Neural cell (in vitro differentiated cells): ENCODE data around the gene EPB41. TPM values are rescaled to one million over a fixed set of nuclear protein-coding genes. Genes with fewer than 3 reads are reported as not detected.

ENCODE experiments used
- H2AFZ ChIP-seq: fragments of 200-600, 300-800 bp; sonication (generic), shearing (Covaris generic); 2 replicates; pipeline ENCODE4 v1.6.0; 2014; ENCODE audit warnings: low read depth, mild to moderate bottlenecking, antibody characterized with exemption, low read length, moderate library complexity
- H3F3A ChIP-seq: fragments of 200-600 bp; shearing (Covaris generic); 2 replicates; pipeline ENCODE4 v1.6.1; 2016; ENCODE audit warnings: mild to moderate bottlenecking, moderate library complexity, mixed read lengths, antibody characterized with exemption, low read length; ENCODE audit not compliant: insufficient read depth, poor library complexity, severe bottlenecking
- H3K27ac ChIP-seq: fragments of 200-600, 300-800 bp; sonication (generic), shearing (Covaris generic); 2 replicates; pipeline ENCODE4 v1.5.1; 2014; ENCODE audit warnings: mild to moderate bottlenecking, low read length, moderate library complexity
- H3K27me3 ChIP-seq: fragments of 300-800, 200-600 bp; sonication (generic), shearing (Covaris generic); 2 replicates; pipeline ENCODE4 v1.6.0; 2014; ENCODE audit warnings: mild to moderate bottlenecking, low read depth, low read length, moderate library complexity; ENCODE audit not compliant: insufficient read depth
- H3K36me3 ChIP-seq: fragments of 300-800, 200-600 bp; sonication (generic), shearing (Covaris generic); 2 replicates; pipeline ENCODE4 v1.5.1; 2014; ENCODE audit warnings: mild to moderate bottlenecking, antibody characterized with exemption, low read length, moderate library complexity; ENCODE audit not compliant: insufficient read depth
- H3K4me2 ChIP-seq: fragments of 300-800, 200-600 bp; sonication (generic), shearing (Covaris generic); 2 replicates; pipeline ENCODE4 v1.6.0; 2014; ENCODE audit warnings: mild to moderate bottlenecking, low read length
- H3K4me3 ChIP-seq: fragments of 300-800, 200-600 bp; sonication (generic), shearing (Covaris generic); 2 replicates; pipeline ENCODE4 v1.5.1; 2014; ENCODE audit warnings: mild to moderate bottlenecking, low read length, moderate library complexity
- H3K79me2 ChIP-seq: fragments of 200-600 bp; shearing (Covaris generic); replicated peaks from 2 replicates; pipeline ENCODE4 v1.6.0; 2014; ENCODE audit warnings: mild to moderate bottlenecking, low read length, moderate library complexity; ENCODE audit not compliant: insufficient read depth
- H3K9ac ChIP-seq: fragments of 300-800, 200-600 bp; sonication (generic), shearing (Covaris generic); 2 replicates; pipeline ENCODE4 v1.6.1; 2016; ENCODE audit warnings: mild to moderate bottlenecking, low read length, mixed read lengths
- H3K9me2 ChIP-seq: fragments of 200-600 bp; shearing (Covaris generic); 2 replicates; pipeline ENCODE4 v1.6.1; 2016; ENCODE audit warnings: mild to moderate bottlenecking, low read length, mixed read lengths; ENCODE audit not compliant: insufficient read depth
- H3K9me3 ChIP-seq: fragments of 200-600, 300-800 bp; sonication (generic), shearing (Covaris generic); 2 replicates; pipeline ENCODE4 v1.6.1; 2016; ENCODE audit warnings: mild to moderate bottlenecking, mixed run types, low read length, moderate library complexity, mixed read lengths
- H4K20me1 ChIP-seq: fragments of 200-600 bp; shearing (Covaris generic); 2 replicates; pipeline ENCODE4 v1.6.1; 2016; ENCODE audit warnings: mild to moderate bottlenecking, mixed run types; ENCODE audit not compliant: insufficient read depth
- CTCF ChIP-seq: fragments of 450-650 bp; IDR thresholded peaks from 2 replicates; pipeline ENCODE4 v1.5.1; 2014; ENCODE audit warnings: antibody characterized with exemption, mild to moderate bottlenecking, moderate library complexity; ENCODE audit not compliant: poor library complexity, severe bottlenecking
- EP300 ChIP-seq: fragments of 450-650 bp; conservative IDR thresholded peaks from 2 replicates; pipeline ENCODE4 v1.6.1; 2014; ENCODE audit warnings: antibody characterized with exemption, mild to moderate bottlenecking, moderate library complexity; ENCODE audit not compliant: poor library complexity, severe bottlenecking
- MXI1 ChIP-seq: fragments of 450-650 bp; conservative IDR thresholded peaks from 2 replicates; pipeline ENCODE4 v1.6.1; 2014; ENCODE audit warnings: antibody characterized with exemption, mild to moderate bottlenecking; ENCODE audit not compliant: poor library complexity, severe bottlenecking
- POLR2AphosphoS5 ChIP-seq: IDR thresholded peaks from 2 replicates; pipeline ENCODE4 v1.6.1; 2012
- REST ChIP-seq: IDR thresholded peaks from 2 replicates; pipeline ENCODE4 v1.6.1; 2012; ENCODE audit warnings: borderline replicate concordance
- SMC3 ChIP-seq: fragments of 450-650 bp; conservative IDR thresholded peaks from 2 replicates; pipeline ENCODE4 v1.6.1; 2014; ENCODE audit warnings: antibody characterized with exemption, mild to moderate bottlenecking, moderate library complexity; ENCODE audit not compliant: poor library complexity
- TAF1 ChIP-seq: IDR thresholded peaks from 2 replicates; pipeline ENCODE4 v1.6.1; 2012; ENCODE audit warnings: low read depth
- polyA plus RNA-seq: library from polyadenylated mRNA; depleted of rRNA; stranded (reverse); fragments of >200 nt; gene quantifications from 2 replicates; pipeline ENCODE4 v1.2.3, GENCODE V29; 2014

The EPB41 gene
- polyA plus RNA-seq, 1 donor from 2014 or later = 62.0 TPM

- Histone ChIP-seq H2AFZ (peak overlapping the region; percentile 65), H3K27ac (no peak overlapping the region)
Measured at GRCh38 chr1:28886731-28887418, 27.5 kb upstream of the EPB41 start.

GRCh38 chr1:28887419-28887834, 26.9 kb upstream of the EPB41 start:
- Histone ChIP-seq H2AFZ (peak overlapping the region; percentile 65), H3K27me3 (peaks cover 23% of the 10 kb centered on the region), H3K9me2 (no peaks in the 10 kb centered on the region)
- TF ChIP-seq SMC3 (no peak), POLR2AphosphoS5 (no peak), EP300 (no peak), REST (no peak), CTCF (no peak), TAF1 (no peak)

More at GRCh38 chr1:28886731-28887418, 27.5 kb upstream of the EPB41 start:
- H3F3A ChIP-seq = peaks cover 4% of the 10 kb centered on the region
- H3K4me2 ChIP-seq = peak overlapping the region; percentile 65
- no peaks in the 10 kb centered on the region for H3K9me2 ChIP-seq
- no peaks in the 10 kb centered on the region for H3K36me3 ChIP-seq
- TF ChIP-seq REST (no peak), EP300 (no peak), CTCF (peak; percentile 20), MXI1 (peak; percentile 15), SMC3 (no peak), TAF1 (no peak)
- H3K9ac ChIP-seq = peak overlapping the region; percentile 63
- H3K79me2 ChIP-seq = no peaks in the 10 kb centered on the region
- peaks cover 23% of the 10 kb centered on the region for H3K27me3 ChIP-seq
- no peaks in the 10 kb centered on the region for H3K9me3 ChIP-seq
- peak overlapping the region; percentile 94 for H3K4me3 ChIP-seq
- no peaks in the 10 kb centered on the region for H4K20me1 ChIP-seq

More at GRCh38 chr1:28887419-28887834, 26.9 kb upstream of the EPB41 start:
- Histone ChIP-seq H3K79me2 (no peaks in the 10 kb centered on the region), H3K9me3 (no peaks in the 10 kb centered on the region), H3K27ac (no peak overlapping the region), H3F3A (peaks cover 4% of the 10 kb centered on the region), H4K20me1 (no peaks in the 10 kb centered on the region), H3K36me3 (no peaks in the 10 kb centered on the region), H3K4me3 (peak overlapping the region; percentile 94), H3K9ac (peak overlapping the region; percentile 63), H3K4me2 (peak overlapping the region; percentile 65)
